ENCODE results near the gene BEGAIN. TPM values are rescaled to one million over a fixed set of nuclear protein-coding genes. Genes with fewer than 3 reads are reported as not detected.

The BEGAIN gene
- total and polyA plus RNA-seq, 2 of the 8 experiments (the other 6 are each of a cell fraction or from before 2014, with no cell fraction given) = 2.9 to 3.0 TPM

DNA sequence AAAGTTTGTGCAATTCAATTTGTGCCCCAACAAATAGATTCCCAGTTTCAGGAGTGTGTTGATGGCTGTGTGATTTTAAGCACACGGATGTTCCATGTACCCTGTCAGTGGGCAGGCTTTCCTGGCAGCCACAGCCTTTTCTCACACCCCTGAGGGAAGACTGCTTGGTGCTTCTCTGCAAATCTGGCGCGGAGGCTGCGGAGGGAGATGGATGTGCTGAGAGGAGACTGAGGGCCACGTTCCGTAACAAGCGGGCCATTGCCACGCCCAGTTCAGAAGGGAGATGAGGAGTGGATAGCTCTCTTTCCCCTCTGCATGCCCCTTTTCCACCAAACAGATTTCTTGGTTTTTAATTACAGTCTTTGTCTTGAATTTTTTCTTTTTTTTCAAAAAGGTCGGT, 89.1 kb downstream of the BEGAIN start:
- Histone ChIP-seq H4K20me1 (replicated peaks in 1 of 2; ENCODE audit: control insufficient read depth in 1 of 2, insufficient read depth in 2 of 2, low read length in 2 of 2) (peaks cover 1 to 2% of the 10 kb centered on the region in 2 experiments), H3K27ac (ENCODE audit: low read depth, low read length) (no peak overlapping the region), H3K36me3 (ENCODE audit: control insufficient read depth in 2 of 4, insufficient read depth in 4 of 4, low read length in 3 of 4) (no peaks in the 10 kb centered on the region), H3K23me2 (ENCODE audit: low read depth, low read length) (no peaks in the 10 kb centered on the region), H2BK12ac (ENCODE audit: low read depth, low read length) (no peak overlapping the region), H2BK20ac (ENCODE audit: low read length) (no peak overlapping the region), H3K9ac (replicated peaks in 1 of 4; ENCODE audit: extremely low read depth in 1 of 4, low read depth in 3 of 4, low read length in 3 of 4) (no peak overlapping the region), H3K4me1 (replicated peaks in 1 of 4; ENCODE audit: control insufficient read depth in 3 of 4, insufficient read depth in 4 of 4, low read length in 3 of 4) (no peaks in the 10 kb centered on the region; a peak in 1 of 7 replicates), H3K4me2 (ENCODE audit: insufficient read depth in 1 of 2, low read depth in 2 of 2, low read length in 2 of 2) (no peak overlapping the region), H3K79me1 (ENCODE audit: low read depth, low read length) (no peaks in the 10 kb centered on the region), H2AFZ (ENCODE audit: low read length) (no peak overlapping the region), H3K18ac (ENCODE audit: extremely low read depth, low read length) (no peak overlapping the region), H2BK15ac (ENCODE audit: low read length) (no peak overlapping the region), H3K4me3 (ENCODE audit: extremely low read depth in 1 of 4, insufficient read depth in 2 of 4, low read depth in 3 of 4, low read length in 4 of 4) (no peak overlapping the region), H2BK5ac (ENCODE audit: low read depth, low read length) (no peak overlapping the region), H3K27me3 (replicated peaks in 1 of 4; ENCODE audit: control insufficient read depth in 3 of 4, extremely low read depth in 1 of 4, insufficient read depth in 3 of 4, low read length in 3 of 4) (no peaks in the 10 kb centered on the region), H4K5ac (ENCODE audit: insufficient read length, low read depth, low read length) (no peak overlapping the region), H3K9me3 (ENCODE audit: insufficient read depth in 2 of 2, low read depth in 1 of 2, low read length in 1 of 2) (no peaks in the 10 kb centered on the region), H2BK120ac (replicated peaks; ENCODE audit: low read depth, low read length) (no peak overlapping the region), H3K4ac (replicated peaks; ENCODE audit: insufficient read length, low read depth, low read length) (no peak overlapping the region), H2AK5ac (ENCODE audit: low read depth, low read length) (no peak overlapping the region), H3K79me2 (ENCODE audit: control insufficient read depth in 1 of 2, insufficient read depth in 2 of 2, low read length in 2 of 2) (no peaks in the 10 kb centered on the region), H3K14ac (ENCODE audit: insufficient read length) (no peak overlapping the region), H3K56ac (replicated peaks; ENCODE audit: insufficient read length, low read depth, low read length) (no peak overlapping the region), H4K8ac (ENCODE audit: extremely low read depth, insufficient read depth, low read length) (no peak overlapping the region), H4K91ac (replicated peaks; ENCODE audit: insufficient read length, low read length) (no peak overlapping the region), H3K23ac (ENCODE audit: insufficient read length) (no peak overlapping the region)
- 90% methylated on average over 9 of the region's 9 CpGs; no CpG with 5 or more reads in 1 of the 2 experiments for WGBS, 2 experiments (ENCODE audit: extremely low coverage in 1 of 2, insufficient coverage in 1 of 2, insufficient read length in 1 of 2, insufficient replicate concordance in 2 of 2, low coverage in 1 of 2, low lambda C conversion rate in 2 of 2, missing lambda C conversion rate in 1 of 2)
- POLR2A ChIA-PET (ENCODE audit: partially characterized antibody) = no interaction called here
- CTCF ChIA-PET (ENCODE audit: partially characterized antibody) = interaction anchor here (0.6 to 1.8 kb wide), 4 partner anchors 8 to 44 kb away, joined by 3 to 5 read pairs (median 4); no protein-coding TSS in a partner anchor
- FAIRE-seq (no peak), DNase-seq (ENCODE audit: low read depth in 1 of 2, low spot score in 2 of 2) (no peak)
- no peak for TF ChIP-seq SIX5 (IDR thresholded peaks at IDR 0.05; ENCODE audit: low read depth, low read length)
- TF ChIP-seq, protein P1, sequence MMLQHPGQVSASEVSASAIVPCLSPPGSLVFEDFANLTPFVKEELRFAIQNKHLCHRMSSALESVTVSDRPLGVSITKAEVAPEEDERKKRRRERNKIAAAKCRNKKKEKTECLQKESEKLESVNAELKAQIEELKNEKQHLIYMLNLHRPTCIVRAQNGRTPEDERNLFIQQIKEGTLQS (IDR thresholded peaks at IDR 0.05; ENCODE audit: insufficient read depth, low read depth, low read length) = no peak
- TF ChIP-seq KDM4A (IDR thresholded peaks at IDR 0.05; ENCODE audit: low read depth, low read length, severe bottlenecking) = no peak
- TF ChIP-seq CEBPB (IDR thresholded peaks at IDR 0.05; ENCODE audit: low read depth, low read length) = no peak
- no peak for TF ChIP-seq HDAC2 (IDR thresholded peaks at IDR 0.05; ENCODE audit: borderline replicate concordance in 1 of 2, low read depth in 2 of 2, low read length in 2 of 2)
- TF ChIP-seq, protein P2, sequence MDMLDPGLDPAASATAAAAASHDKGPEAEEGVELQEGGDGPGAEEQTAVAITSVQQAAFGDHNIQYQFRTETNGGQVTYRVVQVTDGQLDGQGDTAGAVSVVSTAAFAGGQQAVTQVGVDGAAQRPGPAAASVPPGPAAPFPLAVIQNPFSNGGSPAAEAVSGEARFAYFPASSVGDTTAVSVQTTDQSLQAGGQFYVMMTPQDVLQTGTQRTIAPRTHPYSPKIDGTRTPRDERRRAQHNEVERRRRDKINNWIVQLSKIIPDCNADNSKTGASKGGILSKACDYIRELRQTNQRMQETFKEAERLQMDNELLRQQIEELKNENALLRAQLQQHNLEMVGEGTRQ (IDR thresholded peaks at IDR 0.05; ENCODE audit: low read length) = no peak
- no peak for TF ChIP-seq SAP30 (IDR thresholded peaks at IDR 0.05; ENCODE audit: insufficient read depth, insufficient replicate concordance, low read length)
- no peak for TF ChIP-seq CTBP2 (IDR thresholded peaks at IDR 0.05; ENCODE audit: borderline replicate concordance, insufficient read depth, insufficient read length, low read length)
- no peak for TF ChIP-seq GABPA (IDR thresholded peaks at IDR 0.05; ENCODE audit: borderline replicate concordance, insufficient read depth, low read length)
- TF ChIP-seq CREB1 (IDR thresholded peaks at IDR 0.05) = no peak
- TF ChIP-seq RBBP5 (IDR thresholded peaks at IDR 0.05; ENCODE audit: borderline replicate concordance, low read depth, low read length) = no peak
- no peak for TF ChIP-seq KDM5A (IDR thresholded peaks at IDR 0.05; ENCODE audit: low read length)

Measured in H1 (cell line).